ENCODE data around the gene TNRC18.

DNA sequence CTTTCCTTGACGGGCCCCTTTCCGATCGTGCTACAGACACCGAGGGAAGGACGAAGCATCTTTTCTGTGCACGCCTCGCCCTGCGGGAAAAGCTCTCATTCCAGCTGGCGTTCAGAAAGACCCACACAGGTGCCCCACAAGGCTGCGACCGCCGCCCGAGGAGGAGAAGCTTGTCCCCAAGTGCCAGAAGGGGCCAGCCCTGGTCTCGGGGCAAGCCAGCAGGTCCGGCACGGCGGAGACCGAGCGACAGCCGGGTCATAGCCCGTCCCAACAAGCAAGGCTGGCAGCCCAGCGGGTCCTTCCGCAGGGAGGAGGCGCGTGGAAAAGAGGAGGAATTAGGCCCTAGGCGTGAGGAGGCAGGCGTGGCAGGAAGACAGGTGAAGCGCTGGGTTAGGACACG, 62.7 kb downstream of the TNRC18 start:
- TF ChIP-seq FOXM1 (IDR thresholded peaks at IDR 0.05; ENCODE audit: borderline replicate concordance, low read depth) (no peak), EGR1 (IDR thresholded peaks at IDR 0.05) (no peak)

Data from Ishikawa (cell line).